ENCODE measurements around the gene ZNF597.

GRCh38 chr16:3474136-3474779 is 31.0 kb upstream of the ZNF597 start:
- TF ChIP-seq CTCF (conservative IDR thresholded peaks at IDR 0.05) = no peak
- no peak for TF ChIP-seq ZFX (IDR thresholded peaks at IDR 0.05)
